ENCODE results near the gene ORM1. TPM values are rescaled to one million over a fixed set of nuclear protein-coding genes. Genes with fewer than 3 reads are reported as not detected.

The ORM1 gene
- total and polyA plus RNA-seq, 9 donors = 0.30 to 11.9 (median 2.1) TPM; not detected in 4

- Histone ChIP-seq H3K4me1 (ENCODE audit: insufficient read depth) (no peaks in the 10 kb centered on the region), H3K4me3 (no peak overlapping the region), H3K36me3 (no peaks in the 10 kb centered on the region), H3K27ac (no peak overlapping the region), H3K27me3 (no peaks in the 10 kb centered on the region), H3K9me3 (no peaks in the 10 kb centered on the region)
- DNase-seq = no peak
- TF ChIP-seq CTCF (IDR thresholded peaks at IDR 0.05) (no peak), EP300 (IDR thresholded peaks at IDR 0.05) (no peak), POLR2A (IDR thresholded peaks at IDR 0.05) (no peak)
- intact Hi-C loops (cut with DNase I) = no loop called here
- 82 to 90% (median 88%) methylated on average over 9 of the region's 9 CpGs for WGBS, 3 donors
These were observed 20.7 kb downstream of the ORM1 start for GRCh38 chr9:114343471-114344187.

DNA sequence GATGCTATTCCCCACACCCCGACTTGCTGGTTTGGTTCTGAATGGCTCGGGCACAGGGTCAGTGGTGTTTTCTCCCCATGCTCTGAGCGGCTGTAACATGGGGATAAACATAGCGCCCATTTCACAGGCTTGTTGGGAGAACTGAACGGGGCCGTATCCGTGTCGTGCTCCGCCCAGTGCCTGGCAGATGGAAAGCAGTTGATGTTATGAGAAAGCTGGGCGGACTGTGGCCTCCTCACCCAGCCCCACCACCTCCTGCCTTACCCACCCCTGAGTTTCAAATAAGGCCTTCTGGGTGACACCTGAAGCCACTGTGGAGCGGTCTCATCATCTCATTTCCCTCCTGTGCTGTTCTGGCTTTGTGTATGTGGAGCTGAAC is 21.3 kb downstream of the ORM1 start:
- intact Hi-C loops (cut with DNase I) = no loop called here
- no peak for DNase-seq
- H3K4me3 ChIP-seq = no peak overlapping the region
- no peaks in the 10 kb centered on the region for H3K27me3 ChIP-seq
- no peaks in the 10 kb centered on the region for H3K4me1 ChIP-seq (ENCODE audit: insufficient read depth)
- H3K36me3 ChIP-seq = no peaks in the 10 kb centered on the region
- TF ChIP-seq POLR2A (IDR thresholded peaks at IDR 0.05) (no peak), CTCF (IDR thresholded peaks at IDR 0.05) (no peak), EP300 (IDR thresholded peaks at IDR 0.05) (no peak)
- no peaks in the 10 kb centered on the region for H3K9me3 ChIP-seq
- H3K27ac ChIP-seq = no peak overlapping the region
- 78 to 84% (median 84%) methylated on average over 11 of the region's 11 CpGs for WGBS, 3 donors

DNA sequence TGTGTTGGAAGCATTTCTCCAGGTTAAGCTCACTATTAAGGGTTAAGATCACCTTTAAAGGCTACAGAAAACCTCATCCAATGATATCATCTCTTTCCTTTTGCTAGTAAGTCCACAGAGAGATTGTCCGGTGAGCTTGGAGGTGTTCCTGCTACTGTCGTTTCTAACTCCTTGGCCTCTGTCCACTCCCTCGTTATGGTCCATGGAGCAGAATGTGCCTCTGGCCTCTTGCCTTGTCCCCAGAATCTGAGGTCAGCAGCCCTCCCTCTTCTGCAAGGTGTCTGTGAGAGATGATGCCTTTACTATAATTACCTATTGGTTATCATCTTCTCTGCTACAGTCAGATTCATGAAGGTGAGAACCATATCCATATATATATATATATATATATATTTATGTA is 21.8 kb downstream of the ORM1 start:
- H3K27me3 ChIP-seq = no peaks in the 10 kb centered on the region
- H3K4me1 ChIP-seq (ENCODE audit: insufficient read depth) = no peaks in the 10 kb centered on the region
- H3K36me3 ChIP-seq = no peaks in the 10 kb centered on the region
- no peak overlapping the region for H3K4me3 ChIP-seq
- 30 to 41% (median 35%) methylated on average over 3 of the region's 3 CpGs for WGBS, 3 donors
- H3K27ac ChIP-seq = no peak overlapping the region
- TF ChIP-seq POLR2A (IDR thresholded peaks at IDR 0.05) (no peak), EP300 (IDR thresholded peaks at IDR 0.05) (no peak), CTCF (IDR thresholded peaks at IDR 0.05) (no peak)
- DNase-seq = no peak
- intact Hi-C loops (cut with DNase I) = loop anchor here in 1 of 4 donors (5.0 kb wide), 1 partner anchor 53 kb away; no protein-coding TSS in a partner anchor
- no peaks in the 10 kb centered on the region for H3K9me3 ChIP-seq

GRCh38 chr9:114345493-114346065 is 22.7 kb downstream of the ORM1 start:
- Histone ChIP-seq H3K4me1 (ENCODE audit: insufficient read depth) (no peaks in the 10 kb centered on the region), H3K27me3 (no peaks in the 10 kb centered on the region), H3K9me3 (no peaks in the 10 kb centered on the region), H3K27ac (no peak overlapping the region), H3K36me3 (no peaks in the 10 kb centered on the region), H3K4me3 (no peak overlapping the region)
- no peak for DNase-seq
- TF ChIP-seq CTCF (IDR thresholded peaks at IDR 0.05) (no peak), EP300 (IDR thresholded peaks at IDR 0.05) (no peak), POLR2A (IDR thresholded peaks at IDR 0.05) (no peak)
- WGBS, 3 donors = 79 to 84% (median 80%) methylated on average over 7 of the region's 7 CpGs
- intact Hi-C loops (cut with DNase I) = loop anchor here in 1 of 4 donors (5.0 kb wide), 1 partner anchor 52 kb away; no protein-coding TSS in a partner anchor
